HEK293 (cell line): Measurements from ENCODE around the gene IQSEC1.
A peak's percentile ranks its signal among the peaks of the same experiment; 100 is the strongest.

ENCODE experiments used
- CTCF ChIA-PET: fragments of 350-600 bp; formaldehyde crosslinking; extraction: SDS; loops from one replicate; lab custom pipeline; 2021; ENCODE audit warnings: antibody characterized with exemption; lab: Yijun Ruan, JAX
- POLR2A ChIA-PET: fragments of 300-600 bp; formaldehyde crosslinking; extraction: SDS; loops from one replicate; lab custom pipeline; 2020; ENCODE audit warnings: antibody characterized with exemption, inconsistent platforms; lab: Yijun Ruan, JAX
- H3K27ac ChIP-seq: fragments of 200-500 bp; sonication (Bioruptor generic); 2 replicates; pipeline ENCODE4 v1.5.1; 2014; ENCODE audit warnings: low read depth, low read length, control low read depth, inconsistent platforms; ENCODE audit errors: extremely low read depth
- H3K36me3 ChIP-seq, 2 experiments: fragments of 200-500 bp in 1 of 2; sonication (Bioruptor generic) in 1 of 2; 1 replicate in 1 of 2; 2 replicates in 1 of 2; pipeline ENCODE4 v1.5.1; 2014 to 2017; ENCODE audit warnings: inconsistent platforms in 2 of 2, low read length in 2 of 2; ENCODE audit not compliant: control insufficient read depth in 2 of 2, insufficient read depth in 1 of 2
- H3K4me1 ChIP-seq: fragments of 200-500 bp; sonication (Bioruptor generic); 2 replicates; pipeline ENCODE4 v1.5.1; 2014; ENCODE audit warnings: mild to moderate bottlenecking, low read length, inconsistent platforms; ENCODE audit not compliant: control insufficient read depth, insufficient read depth
- H3K4me3 ChIP-seq: 2 replicates; pipeline ENCODE4 v1.5.1; 2011; ENCODE audit warnings: low read depth, mild to moderate bottlenecking, control low read depth, low read length, moderate library complexity
- H3K9me3 ChIP-seq: fragments of 200-500 bp; sonication (Bioruptor generic); 2 replicates; pipeline ENCODE4 v1.5.1; 2014; ENCODE audit warnings: low read depth, low read length, inconsistent platforms; ENCODE audit not compliant: control insufficient read depth, insufficient read depth
- ATF2 ChIP-seq: fragments of 450-650 bp; formaldehyde crosslinking; IDR thresholded peaks from 2 replicates; pipeline ENCODE4 v1.5.1; 2016; ENCODE audit warnings: missing biosample characterization, missing genetic modification characterization, low read depth
- BCL11B ChIP-seq: fragments of 450-650 bp; formaldehyde crosslinking; IDR thresholded peaks from 2 replicates; pipeline ENCODE4 v1.5.1; 2016; ENCODE audit warnings: low read depth, missing biosample characterization, missing genetic modification characterization
- HOXD13 ChIP-seq: sonication (generic); formaldehyde crosslinking; IDR thresholded peaks from 2 replicates; pipeline ENCODE4 v1.8.0; 2022; ENCODE audit warnings: missing genetic modification reagents, borderline replicate concordance
- TRIM28 ChIP-seq: IDR thresholded peaks from 2 replicates; pipeline ENCODE4 v1.6.1; 2011; ENCODE audit warnings: low read length, control low read depth, borderline replicate concordance
- ZBTB20 ChIP-seq: fragments of 450-650 bp; formaldehyde crosslinking; IDR thresholded peaks from 2 replicates; pipeline ENCODE4 v1.5.1; 2016; ENCODE audit warnings: missing biosample characterization, missing genetic modification characterization
- ZNF354C ChIP-seq: fragments of 450-650 bp; formaldehyde crosslinking; IDR thresholded peaks from 2 replicates; pipeline ENCODE4 v1.5.1; 2016; ENCODE audit warnings: missing biosample characterization, missing genetic modification characterization, low read depth, borderline replicate concordance
- ZNF37A ChIP-seq: fragments of 450-650 bp; IDR thresholded peaks from 2 replicates; pipeline ENCODE4 v1.5.1; 2018; ENCODE audit warnings: missing biosample characterization, missing genetic modification characterization
- ZNF488 ChIP-seq: fragments of 450-650 bp; formaldehyde crosslinking; IDR thresholded peaks from 2 replicates; pipeline ENCODE4 v1.5.1; 2016; ENCODE audit warnings: missing biosample characterization, missing genetic modification characterization
- ZNF544 ChIP-seq: fragments of 450-650 bp; formaldehyde crosslinking; IDR thresholded peaks from 2 replicates; pipeline ENCODE4 v1.5.0; 2017; ENCODE audit warnings: missing biosample characterization, missing genetic modification characterization
- ZNF600 ChIP-seq: fragments of 450-650 bp; formaldehyde crosslinking; IDR thresholded peaks from 2 replicates; pipeline ENCODE4 v1.5.1; 2016; ENCODE audit warnings: missing biosample characterization, missing genetic modification characterization
- ZNF621 ChIP-seq: fragments of 450-650 bp; formaldehyde crosslinking; IDR thresholded peaks from 2 replicates; pipeline ENCODE4 v1.5.1; 2017; ENCODE audit warnings: missing biosample characterization, missing genetic modification characterization
- TF ChIP-seq, protein P1 (sequence below): fragments of 450-650 bp; formaldehyde crosslinking; IDR thresholded peaks from 2 replicates; pipeline ENCODE4 v1.5.1; 2016; ENCODE audit warnings: missing biosample characterization, missing genetic modification characterization
- TF ChIP-seq, protein P2 (sequence below): fragments of 450-650 bp; formaldehyde crosslinking; IDR thresholded peaks from 2 replicates; pipeline ENCODE4 v1.5.1; 2016; ENCODE audit warnings: missing biosample characterization, missing genetic modification characterization

The IQSEC1 gene

GRCh38 chr3:12896063-12896985, 176.9 kb downstream of the IQSEC1 start:
- H3K27ac ChIP-seq, result no peak overlapping the region
- H3K4me3 ChIP-seq, result no peak overlapping the region
- H3K4me1 ChIP-seq, result no peaks in the 10 kb centered on the region
- ChIA-PET CTCF (interaction anchor here (0.7 to 1.1 kb wide), 4 partner anchors 28 to 88 kb away, joined by 3 to 4 read pairs (median 4); no protein-coding TSS in a partner anchor), POLR2A (no interaction called here)
- H3K9me3 ChIP-seq, result no peaks in the 10 kb centered on the region
- no peak for TF ChIP-seq ZNF621 (tag by site-specific recombination)
- peaks cover 0 to 24% of the 10 kb centered on the region in 2 experiments; a peak in 1 of 3 replicates for H3K36me3 ChIP-seq

- H3K36me3 ChIP-seq, result peaks cover 0 to 22% of the 10 kb centered on the region in 2 experiments; a peak in 1 of 3 replicates
- H3K9me3 ChIP-seq, result no peaks in the 10 kb centered on the region
- H3K4me1 ChIP-seq, result no peaks in the 10 kb centered on the region
- peak; percentile 50; the same call in 1 of the 2 replicates for TF ChIP-seq ZBTB20 (tag by site-specific recombination)
- no peak for TF ChIP-seq BCL11B (tag by site-specific recombination)
- TF ChIP-seq ATF2, result 0 out of 2 replicates have a peak, but pooled peaks have one; percentile 20
- ChIA-PET POLR2A (no interaction called here), CTCF (interaction anchor here (0.7 to 1.1 kb wide), 4 partner anchors 27 to 89 kb away, joined by 3 to 4 read pairs (median 4); no protein-coding TSS in a partner anchor)
- no peak overlapping the region for H3K4me3 ChIP-seq
- H3K27ac ChIP-seq, result no peak overlapping the region
Measured at GRCh38 chr3:12895391-12896062, 177.7 kb downstream of the IQSEC1 start.

- peaks cover 0 to 15% of the 10 kb centered on the region in 2 experiments; a peak in 1 of 3 replicates for H3K36me3 ChIP-seq
- ChIA-PET POLR2A (no interaction called here), CTCF (no interaction called here)
- no peaks in the 10 kb centered on the region for H3K4me1 ChIP-seq
- no peaks in the 10 kb centered on the region for H3K9me3 ChIP-seq
- no peak overlapping the region for H3K27ac ChIP-seq
- H3K4me3 ChIP-seq, result no peak overlapping the region
- TF ChIP-seq HOXD13 (CRISPR knock-in tag) (no peak), ZNF354C (tag by site-specific recombination) (no peak)
- TF ChIP-seq, protein P1, sequence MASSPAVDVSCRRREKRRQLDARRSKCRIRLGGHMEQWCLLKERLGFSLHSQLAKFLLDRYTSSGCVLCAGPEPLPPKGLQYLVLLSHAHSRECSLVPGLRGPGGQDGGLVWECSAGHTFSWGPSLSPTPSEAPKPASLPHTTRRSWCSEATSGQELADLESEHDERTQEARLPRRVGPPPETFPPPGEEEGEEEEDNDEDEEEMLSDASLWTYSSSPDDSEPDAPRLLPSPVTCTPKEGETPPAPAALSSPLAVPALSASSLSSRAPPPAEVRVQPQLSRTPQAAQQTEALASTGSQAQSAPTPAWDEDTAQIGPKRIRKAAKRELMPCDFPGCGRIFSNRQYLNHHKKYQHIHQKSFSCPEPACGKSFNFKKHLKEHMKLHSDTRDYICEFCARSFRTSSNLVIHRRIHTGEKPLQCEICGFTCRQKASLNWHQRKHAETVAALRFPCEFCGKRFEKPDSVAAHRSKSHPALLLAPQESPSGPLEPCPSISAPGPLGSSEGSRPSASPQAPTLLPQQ, result 0 out of 2 replicates have a peak, but pooled peaks have one; percentile 15
Measured at GRCh38 chr3:12894629-12895028, 178.6 kb downstream of the IQSEC1 start.

DNA sequence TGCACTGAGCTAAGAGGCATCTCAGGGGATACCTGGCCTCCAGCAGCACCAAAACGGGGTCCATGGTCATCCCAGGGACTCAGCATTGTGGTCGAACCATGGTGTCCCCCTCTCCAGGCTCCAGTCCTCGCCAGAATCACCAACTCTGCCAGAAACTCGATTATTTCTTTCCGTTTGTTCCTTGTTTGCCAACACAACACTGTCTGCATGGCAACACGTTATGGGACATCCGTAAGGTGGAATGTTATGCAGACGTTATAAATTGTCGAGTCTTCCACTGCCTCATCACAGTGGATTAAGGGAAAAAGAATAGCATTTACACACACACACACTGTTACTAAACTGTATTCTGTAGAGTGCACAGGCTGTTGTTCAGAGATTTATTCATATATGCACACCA, 179.4 kb downstream of the IQSEC1 start:
- Histone ChIP-seq H3K9me3 (no peaks in the 10 kb centered on the region), H3K4me1 (no peaks in the 10 kb centered on the region), H3K4me3 (no peak overlapping the region), H3K36me3 (peaks cover 0 to 12% of the 10 kb centered on the region in 2 experiments; a peak in 1 of 3 replicates)
- ChIA-PET POLR2A (interaction anchor here (1.1 kb wide), 1 partner anchor 36 kb away, joined by 3 read pairs; no protein-coding TSS in a partner anchor), CTCF (interaction anchor here (0.6 to 0.9 kb wide), 4 partner anchors 9 to 414 kb away, joined by 3 to 4 read pairs (median 3); no protein-coding TSS in a partner anchor)
- TF ChIP-seq, protein P2, sequence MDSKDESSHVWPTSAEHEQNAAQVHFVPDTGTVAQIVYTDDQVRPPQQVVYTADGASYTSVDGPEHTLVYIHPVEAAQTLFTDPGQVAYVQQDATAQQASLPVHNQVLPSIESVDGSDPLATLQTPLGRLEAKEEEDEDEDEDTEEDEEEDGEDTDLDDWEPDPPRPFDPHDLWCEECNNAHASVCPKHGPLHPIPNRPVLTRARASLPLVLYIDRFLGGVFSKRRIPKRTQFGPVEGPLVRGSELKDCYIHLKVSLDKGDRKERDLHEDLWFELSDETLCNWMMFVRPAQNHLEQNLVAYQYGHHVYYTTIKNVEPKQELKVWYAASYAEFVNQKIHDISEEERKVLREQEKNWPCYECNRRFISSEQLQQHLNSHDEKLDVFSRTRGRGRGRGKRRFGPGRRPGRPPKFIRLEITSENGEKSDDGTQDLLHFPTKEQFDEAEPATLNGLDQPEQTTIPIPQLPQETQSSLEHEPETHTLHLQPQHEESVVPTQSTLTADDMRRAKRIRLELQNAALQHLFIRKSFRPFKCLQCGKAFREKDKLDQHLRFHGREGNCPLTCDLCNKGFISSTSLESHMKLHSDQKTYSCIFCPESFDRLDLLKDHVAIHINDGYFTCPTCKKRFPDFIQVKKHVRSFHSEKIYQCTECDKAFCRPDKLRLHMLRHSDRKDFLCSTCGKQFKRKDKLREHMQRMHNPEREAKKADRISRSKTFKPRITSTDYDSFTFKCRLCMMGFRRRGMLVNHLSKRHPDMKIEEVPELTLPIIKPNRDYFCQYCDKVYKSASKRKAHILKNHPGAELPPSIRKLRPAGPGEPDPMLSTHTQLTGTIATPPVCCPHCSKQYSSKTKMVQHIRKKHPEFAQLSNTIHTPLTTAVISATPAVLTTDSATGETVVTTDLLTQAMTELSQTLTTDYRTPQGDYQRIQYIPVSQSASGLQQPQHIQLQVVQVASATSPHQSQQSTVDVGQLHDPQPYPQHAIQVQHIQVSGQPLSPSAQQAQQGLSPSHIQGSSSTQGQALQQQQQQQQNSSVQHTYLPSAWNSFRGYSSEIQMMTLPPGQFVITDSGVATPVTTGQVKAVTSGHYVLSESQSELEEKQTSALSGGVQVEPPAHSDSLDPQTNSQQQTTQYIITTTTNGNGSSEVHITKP (tag by site-specific recombination), result no peak
- TF ChIP-seq ZNF37A (no peak), ZNF488 (tag by site-specific recombination) (no peak), TRIM28 (no peak), ZNF600 (tag by site-specific recombination) (peak; percentile 68), ZNF544 (tag by site-specific recombination) (no peak)
- TF ChIP-seq, all 188 proteins: peak for 1
- H3K27ac ChIP-seq, result no peak overlapping the region
